Measurements from ENCODE around the gene DUSP22.

GRCh38 chr6:326896-327537, 34.7 kb downstream of the DUSP22 start:
- TF ChIP-seq CTCF (IDR thresholded peaks at IDR 0.05) (no peak), POLR2A (IDR thresholded peaks at IDR 0.05) (no peak), EP300 (IDR thresholded peaks at IDR 0.05) (no peak)

Data from suprapubic skin (tissue), 3 donors.